HG03442 (cell line): ENCODE measurements around the gene CDK9.
A peak's percentile ranks its signal among the peaks of the same experiment; 100 is the strongest.
"Not testable (repeated sequence)": the region's sequence is repeated elsewhere in the genome, so short reads cannot be mapped to it uniquely, and the experiment has no call there.

Experiments used
- ATAC-seq: cut with Tn5 transposase; IDR thresholded peaks from one replicate; pipeline ENCODE4 v1.9.1; 2021; ENCODE audit warnings: mild to moderate bottlenecking, moderate library complexity; ENCODE audit not compliant: unreplicated experiment

CDK9 gene

GRCh38 chr9:127779136-127779981 lies 6.5 kb upstream of the CDK9 start:
- ATAC-seq: peak; percentile 33

- no peak for ATAC-seq
These were observed 5.5 kb upstream of the CDK9 start for GRCh38 chr9:127780126-127780885.

GRCh38 chr9:127780909-127781308 lies 4.9 kb upstream of the CDK9 start:
- not testable (repeated sequence) for ATAC-seq

DNA sequence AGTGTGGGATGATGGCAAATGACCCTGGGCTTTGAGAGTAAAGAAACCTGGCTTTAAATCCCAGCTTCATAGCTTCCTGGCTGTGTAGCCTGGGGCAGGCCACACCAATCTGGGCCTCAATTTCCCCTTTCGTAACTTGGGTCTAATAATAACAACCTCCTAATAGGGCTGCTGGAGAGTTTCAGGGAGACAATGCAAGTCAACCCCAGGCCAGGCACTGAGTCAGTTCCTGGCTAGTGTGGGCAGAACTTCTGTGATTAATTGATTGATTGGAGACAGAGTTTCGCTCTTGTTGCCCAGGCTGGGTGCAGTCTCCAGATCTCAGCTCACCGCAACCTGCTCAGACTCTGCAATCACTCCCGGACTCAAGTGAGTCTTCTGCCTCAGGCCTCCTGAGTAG lies 4.0 kb upstream of the CDK9 start:
- no peak for ATAC-seq

DNA sequence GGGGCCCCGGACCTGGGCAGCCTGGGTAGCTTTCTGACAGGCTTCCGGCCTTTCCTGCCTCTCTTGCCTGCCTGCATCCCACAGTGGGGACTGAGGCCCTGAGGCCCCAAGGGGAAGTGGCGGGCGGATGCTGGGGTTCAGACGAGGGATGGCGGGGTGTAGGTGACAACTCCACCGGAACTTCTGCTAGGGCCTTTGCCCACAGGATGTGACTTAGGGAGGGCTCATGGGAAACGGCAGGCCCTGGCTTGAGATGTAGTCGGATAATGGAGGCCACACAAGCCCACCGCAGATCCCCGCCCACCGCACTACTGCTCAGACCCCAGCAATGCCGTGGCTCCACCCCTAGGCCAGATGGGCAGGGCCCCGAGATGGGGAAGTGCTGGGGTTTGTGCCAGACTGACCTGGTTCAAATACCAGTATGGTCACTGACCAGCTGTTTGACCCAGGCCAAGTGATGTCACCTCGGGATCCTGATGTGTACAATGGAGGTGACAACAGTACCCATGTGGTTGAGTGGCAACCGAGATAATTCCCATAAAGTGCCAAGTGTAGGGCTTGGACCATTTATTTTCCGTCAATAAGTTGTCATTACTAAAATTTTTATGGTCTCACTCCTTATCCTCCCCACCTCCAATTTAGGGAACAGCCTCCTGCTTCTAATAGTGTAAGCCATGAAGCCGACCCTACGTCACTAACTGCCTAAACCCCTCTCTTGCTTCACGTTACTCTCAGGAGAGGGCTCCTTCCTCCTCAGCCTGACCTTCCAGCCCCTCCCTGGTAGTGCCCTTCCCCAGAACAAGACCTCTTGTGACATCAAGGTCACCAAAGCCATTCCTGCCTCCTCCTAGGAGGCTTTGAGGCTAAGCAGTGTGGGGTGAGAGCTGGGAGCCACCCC lies 2.5 kb upstream of the CDK9 start:
- no peak for ATAC-seq

GRCh38 chr9:127785023-127785932 lies 556 bp upstream of the CDK9 start:
- ATAC-seq: peak; percentile 43

- ATAC-seq: no peak
These were observed 905 bp downstream of the CDK9 start for GRCh38 chr9:127786773-127787104.

- ATAC-seq: no peak
These were observed 2.6 kb downstream of the CDK9 start for GRCh38 chr9:127788337-127789011.

DNA sequence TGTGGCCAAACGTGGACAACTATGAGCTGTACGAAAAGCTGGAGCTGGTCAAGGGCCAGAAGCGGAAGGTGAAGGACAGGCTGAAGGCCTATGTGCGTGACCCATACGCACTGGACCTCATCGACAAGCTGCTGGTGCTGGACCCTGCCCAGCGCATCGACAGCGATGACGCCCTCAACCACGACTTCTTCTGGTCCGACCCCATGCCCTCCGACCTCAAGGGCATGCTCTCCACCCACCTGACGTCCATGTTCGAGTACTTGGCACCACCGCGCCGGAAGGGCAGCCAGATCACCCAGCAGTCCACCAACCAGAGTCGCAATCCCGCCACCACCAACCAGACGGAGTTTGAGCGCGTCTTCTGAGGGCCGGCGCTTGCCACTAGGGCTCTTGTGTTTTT lies 3.3 kb downstream of the CDK9 start:
- ATAC-seq: no peak

GRCh38 chr9:127790094-127790855 lies 4.4 kb downstream of the CDK9 start:
- ATAC-seq: no peak

- no peak for ATAC-seq
These were observed 5.3 kb downstream of the CDK9 start for GRCh38 chr9:127791085-127791484.

DNA sequence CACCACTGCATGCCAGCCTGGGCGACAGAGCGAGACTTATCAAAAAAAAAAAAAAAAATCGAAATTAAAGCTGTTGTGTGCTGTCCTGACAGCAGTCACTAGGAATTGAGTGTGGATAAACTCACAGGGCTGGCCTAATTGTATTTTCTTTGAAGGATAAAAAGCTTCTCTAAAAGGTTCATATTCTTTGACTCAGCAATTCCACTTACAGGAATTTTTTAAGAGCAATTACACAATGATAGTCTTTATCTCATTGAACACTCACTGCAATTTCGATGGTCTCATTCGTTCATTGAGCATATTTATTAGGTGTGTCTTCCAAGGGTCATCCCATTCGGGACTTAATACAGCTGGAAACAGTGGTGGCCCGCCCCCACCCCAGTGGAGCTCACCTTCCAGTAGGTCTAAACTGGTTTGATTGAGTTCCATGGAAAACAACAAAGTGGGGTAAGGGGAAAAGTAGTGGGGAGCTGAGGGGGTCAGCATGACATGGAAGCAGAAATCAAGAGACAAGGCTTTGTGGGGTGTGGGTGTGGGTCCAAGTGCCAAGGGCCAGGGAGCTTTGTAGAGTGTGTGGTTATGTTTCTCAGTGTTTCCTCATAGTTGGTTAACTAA lies 6.7 kb downstream of the CDK9 start:
- ATAC-seq: no peak

DNA sequence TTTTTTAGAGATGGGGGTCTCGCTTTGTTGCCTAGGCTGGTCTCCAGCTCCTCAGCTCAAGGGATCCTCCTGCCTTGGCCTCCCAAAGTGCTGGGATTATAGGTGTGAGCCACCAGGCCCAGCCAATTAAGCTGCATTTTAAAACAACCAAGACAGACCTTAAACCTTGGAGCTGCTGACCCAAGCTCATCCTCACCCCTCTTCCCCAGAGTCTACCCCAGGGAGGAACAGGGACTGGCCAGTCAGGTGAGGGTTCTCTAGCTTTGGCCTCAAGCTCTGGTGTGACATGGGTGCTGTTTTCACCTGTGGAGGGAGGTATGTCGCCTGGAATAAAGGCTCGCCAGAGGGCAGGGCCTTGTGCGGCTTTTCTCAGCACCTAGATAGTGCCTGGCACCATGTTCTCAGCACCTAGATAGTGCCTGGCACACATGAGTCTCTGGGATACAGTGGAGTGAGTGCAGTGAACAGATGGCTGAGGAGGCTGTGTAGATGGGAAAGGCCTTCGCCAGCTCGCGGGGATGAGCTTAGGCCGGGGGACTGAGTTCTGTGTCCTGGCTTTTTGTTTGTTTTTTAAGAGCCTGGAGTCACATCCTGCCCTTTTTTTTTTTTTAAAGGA lies 7.4 kb downstream of the CDK9 start:
- no peak for ATAC-seq

DNA sequence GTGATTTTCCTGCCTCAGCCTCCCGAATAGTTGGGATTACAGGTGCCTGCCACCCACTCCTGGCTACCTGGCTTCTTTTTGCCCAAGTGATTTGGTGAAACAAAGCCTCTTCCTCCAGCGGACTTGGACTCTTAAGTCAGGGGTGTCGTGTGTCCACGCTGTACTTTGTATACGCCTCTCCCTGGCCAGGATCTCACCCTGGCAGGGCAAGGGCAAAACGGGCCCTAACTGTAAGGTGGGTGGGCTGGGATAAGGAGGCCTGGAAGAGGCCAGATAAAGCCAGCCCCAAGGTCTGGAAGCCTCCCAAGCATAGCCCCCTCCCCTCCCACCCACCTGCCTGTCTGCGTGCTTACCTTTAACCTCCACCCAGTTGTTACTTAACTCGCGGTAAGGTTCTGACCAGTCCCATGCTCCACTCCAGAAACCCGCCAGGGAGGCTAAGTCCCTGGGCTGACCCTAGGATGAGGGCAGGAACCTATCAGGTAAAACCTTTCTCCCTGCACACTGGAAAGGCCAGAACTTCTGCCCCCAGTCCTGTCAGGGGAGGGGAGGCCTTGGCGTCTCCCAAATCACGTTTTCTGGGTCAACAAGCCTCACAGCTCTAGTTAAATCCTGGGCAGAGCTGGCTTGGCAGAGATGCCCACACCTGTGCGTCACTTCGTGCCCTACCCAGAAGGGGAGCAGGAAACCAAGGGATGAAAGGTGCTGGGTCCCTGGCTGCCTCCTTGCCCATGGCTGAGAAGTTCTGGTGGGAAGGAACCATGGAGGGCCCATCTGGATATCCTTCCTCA lies 8.4 kb downstream of the CDK9 start:
- no peak for ATAC-seq

DNA sequence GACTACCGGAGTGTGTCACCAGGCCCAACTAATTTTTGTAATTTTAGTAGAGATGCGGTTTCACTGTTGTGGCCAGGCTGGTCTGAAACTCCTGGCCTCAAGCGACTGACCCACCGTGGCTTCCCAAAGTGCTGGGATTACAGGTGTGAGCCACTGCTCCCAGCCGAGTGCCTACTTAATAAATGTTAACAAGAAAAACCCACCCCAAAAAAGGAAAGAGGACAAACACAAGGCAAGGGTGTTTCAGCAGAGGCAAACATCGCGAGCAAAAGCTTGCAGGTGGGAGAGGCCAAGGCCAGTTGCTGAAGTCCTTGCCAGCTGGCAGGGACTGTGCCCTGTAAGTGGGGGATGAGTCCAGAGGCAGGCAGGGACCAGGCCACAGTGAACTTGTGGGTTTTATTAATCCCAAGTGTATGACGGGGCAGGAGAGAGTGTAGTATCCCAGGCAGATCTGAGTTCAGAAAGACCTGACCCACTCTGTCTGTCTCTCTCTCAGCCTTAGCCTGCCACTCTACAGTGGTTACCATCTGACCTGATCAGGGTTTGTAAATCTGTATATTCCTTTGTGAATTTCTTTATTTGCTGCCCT lies 10.5 kb downstream of the CDK9 start:
- no peak for ATAC-seq

GRCh38 chr9:127796852-127797370 lies 11.1 kb downstream of the CDK9 start:
- ATAC-seq: no peak
